IPS-20b (cell line): ENCODE data around the gene FBLN1.
"Not testable (repeated sequence)": the region's sequence is repeated elsewhere in the genome, so short reads cannot be mapped to it uniquely, and the experiment has no call there.

Experiments
- H3K27ac ChIP-seq: one replicate; pipeline ENCODE4 v1.5.1; 2013; ENCODE audit warnings: low read length
- H3K27me3 ChIP-seq: 2 replicates; pipeline ENCODE4 v1.6.1; 2013; ENCODE audit warnings: mild to moderate bottlenecking, low read length, inconsistent platforms; ENCODE audit not compliant: insufficient read depth
- H3K36me3 ChIP-seq: 2 replicates; pipeline ENCODE4 v1.6.1; 2013; ENCODE audit warnings: low read depth, mild to moderate bottlenecking, inconsistent platforms, low read length, moderate library complexity; ENCODE audit not compliant: insufficient read depth
- H3K4me1 ChIP-seq: 2 replicates; pipeline ENCODE4 v1.6.1; 2013; ENCODE audit warnings: mild to moderate bottlenecking, control low read depth, inconsistent platforms, low read length, moderate library complexity; ENCODE audit not compliant: insufficient read depth
- H3K4me3 ChIP-seq: 2 replicates; pipeline ENCODE4 v1.5.1; 2013; ENCODE audit warnings: mild to moderate bottlenecking, low read length, inconsistent platforms
- H3K9ac ChIP-seq: 2 replicates; pipeline ENCODE4 v1.6.1; 2013; ENCODE audit warnings: low read depth, mild to moderate bottlenecking, inconsistent platforms, low read length, moderate library complexity
- H3K9me3 ChIP-seq: 2 replicates; pipeline ENCODE4 v1.6.1; 2013; ENCODE audit warnings: mild to moderate bottlenecking, low read depth, low read length, inconsistent platforms; ENCODE audit not compliant: insufficient read depth

FBLN1 gene, protein sequence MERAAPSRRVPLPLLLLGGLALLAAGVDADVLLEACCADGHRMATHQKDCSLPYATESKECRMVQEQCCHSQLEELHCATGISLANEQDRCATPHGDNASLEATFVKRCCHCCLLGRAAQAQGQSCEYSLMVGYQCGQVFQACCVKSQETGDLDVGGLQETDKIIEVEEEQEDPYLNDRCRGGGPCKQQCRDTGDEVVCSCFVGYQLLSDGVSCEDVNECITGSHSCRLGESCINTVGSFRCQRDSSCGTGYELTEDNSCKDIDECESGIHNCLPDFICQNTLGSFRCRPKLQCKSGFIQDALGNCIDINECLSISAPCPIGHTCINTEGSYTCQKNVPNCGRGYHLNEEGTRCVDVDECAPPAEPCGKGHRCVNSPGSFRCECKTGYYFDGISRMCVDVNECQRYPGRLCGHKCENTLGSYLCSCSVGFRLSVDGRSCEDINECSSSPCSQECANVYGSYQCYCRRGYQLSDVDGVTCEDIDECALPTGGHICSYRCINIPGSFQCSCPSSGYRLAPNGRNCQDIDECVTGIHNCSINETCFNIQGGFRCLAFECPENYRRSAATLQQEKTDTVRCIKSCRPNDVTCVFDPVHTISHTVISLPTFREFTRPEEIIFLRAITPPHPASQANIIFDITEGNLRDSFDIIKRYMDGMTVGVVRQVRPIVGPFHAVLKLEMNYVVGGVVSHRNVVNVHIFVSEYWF

DNA sequence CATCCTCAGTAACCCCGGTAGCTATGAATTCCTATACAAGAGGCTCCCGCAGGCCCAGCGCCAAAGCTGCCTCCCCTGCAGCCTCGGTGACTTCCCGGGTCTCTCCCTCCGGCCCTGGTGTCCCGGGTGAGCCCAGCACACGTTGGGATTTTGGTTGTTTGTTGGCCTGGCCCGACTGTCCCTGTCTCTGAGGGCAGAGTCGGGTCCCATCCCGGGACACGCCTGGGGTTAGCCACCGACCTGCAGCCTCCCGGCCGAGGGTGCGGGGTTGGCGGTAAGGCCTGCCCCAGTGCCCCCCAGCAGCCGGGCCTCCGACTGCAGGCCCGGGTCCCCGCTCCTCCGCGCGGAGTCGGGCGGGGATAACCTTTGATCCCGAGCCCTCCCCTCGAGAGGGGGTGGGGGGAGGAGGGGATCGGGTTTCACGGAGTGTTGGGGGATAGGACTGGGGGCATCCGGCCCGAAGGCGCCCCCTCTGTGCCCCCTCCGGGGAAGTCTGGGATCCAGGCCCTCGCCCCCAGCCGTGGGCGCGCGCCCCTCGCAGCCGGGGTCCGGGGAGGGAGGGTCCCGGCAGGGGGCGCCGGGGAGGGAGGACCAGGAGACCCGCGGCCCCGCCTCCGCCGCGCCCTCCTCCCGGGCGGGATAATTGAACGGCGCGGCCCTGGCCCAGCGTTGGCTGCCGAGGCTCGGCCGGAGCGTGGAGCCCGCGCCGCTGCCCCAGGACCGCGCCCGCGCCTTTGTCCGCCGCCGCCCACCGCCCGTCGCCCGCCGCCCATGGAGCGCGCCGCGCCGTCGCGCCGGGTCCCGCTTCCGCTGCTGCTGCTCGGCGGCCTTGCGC is at the start of gene FBLN1:
Gene FBLN1, plus strand, starts transcription at position 669 of the 835 bp plus-strand sequence. Its CDS starts 103 bp downstream, at position 772.
- Histone ChIP-seq H3K4me1 (peaks cover 19% of the 10 kb centered on the region; the same call in 1 of the 2 replicates), H3K4me3 (peak within 1 kb of the TSS; percentile 90), H3K27me3 (no peaks in the 10 kb centered on the region; the same call in 1 of the 2 replicates), H3K27ac (peak within 1 kb of the TSS; percentile 39), H3K36me3 (no peaks in the 10 kb centered on the region), H3K9ac (peak within 1 kb of the TSS; percentile 93), H3K9me3 (no peaks in the 10 kb centered on the region)

DNA sequence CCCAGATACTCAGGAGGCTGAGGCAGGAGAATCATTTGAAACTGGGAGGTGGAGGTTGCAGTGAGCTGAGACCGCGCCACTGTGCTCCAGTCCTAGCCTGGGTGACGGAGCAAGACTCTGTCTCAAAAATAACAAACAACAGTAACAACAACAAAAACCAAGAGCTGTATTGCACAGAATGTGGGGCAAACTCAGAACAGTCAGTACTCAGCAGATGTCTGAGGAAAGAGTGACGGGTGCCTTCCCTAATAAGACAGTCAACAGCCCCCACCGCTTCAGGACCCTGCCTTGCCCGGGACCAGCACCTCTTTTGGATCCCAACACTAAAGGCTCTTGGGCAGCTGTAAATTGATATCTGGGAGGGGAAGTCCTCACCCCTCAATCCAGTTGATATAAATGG is 48.9 kb upstream of the FBLN1 start:
- Histone ChIP-seq H3K4me3 (no peak overlapping the region), H3K4me1 (no peaks in the 10 kb centered on the region), H3K27me3 (no peaks in the 10 kb centered on the region), H3K36me3 (no peaks in the 10 kb centered on the region), H3K9ac (no peak overlapping the region), H3K27ac (no peak overlapping the region), H3K9me3 (no peaks in the 10 kb centered on the region)

DNA sequence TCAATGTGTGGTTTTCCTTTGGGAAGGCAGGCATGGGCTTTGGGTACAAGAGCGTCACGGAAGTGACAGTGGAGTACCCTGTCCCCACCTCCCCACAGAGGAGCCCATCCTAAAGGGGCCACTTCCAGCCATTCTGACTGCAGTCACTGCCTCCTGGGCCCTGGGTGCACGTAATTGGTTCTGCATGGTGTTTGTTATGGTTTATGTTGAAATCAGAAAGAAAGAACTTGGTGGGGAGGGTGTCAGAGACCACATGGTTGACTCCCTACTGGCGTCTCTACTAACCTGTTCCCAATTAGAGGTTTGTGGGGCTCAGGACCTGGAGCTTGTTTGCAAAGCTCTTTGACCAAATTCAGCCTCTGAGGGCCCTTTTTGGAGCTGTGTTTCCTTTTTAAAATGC is 48.4 kb upstream of the FBLN1 start:
- H3K9me3 ChIP-seq: no peaks in the 10 kb centered on the region
- H3K36me3 ChIP-seq: no peaks in the 10 kb centered on the region
- no peaks in the 10 kb centered on the region for H3K27me3 ChIP-seq
- no peaks in the 10 kb centered on the region for H3K4me1 ChIP-seq
- H3K27ac ChIP-seq: no peak overlapping the region
- H3K4me3 ChIP-seq: no peak overlapping the region
- H3K9ac ChIP-seq: no peak overlapping the region

DNA sequence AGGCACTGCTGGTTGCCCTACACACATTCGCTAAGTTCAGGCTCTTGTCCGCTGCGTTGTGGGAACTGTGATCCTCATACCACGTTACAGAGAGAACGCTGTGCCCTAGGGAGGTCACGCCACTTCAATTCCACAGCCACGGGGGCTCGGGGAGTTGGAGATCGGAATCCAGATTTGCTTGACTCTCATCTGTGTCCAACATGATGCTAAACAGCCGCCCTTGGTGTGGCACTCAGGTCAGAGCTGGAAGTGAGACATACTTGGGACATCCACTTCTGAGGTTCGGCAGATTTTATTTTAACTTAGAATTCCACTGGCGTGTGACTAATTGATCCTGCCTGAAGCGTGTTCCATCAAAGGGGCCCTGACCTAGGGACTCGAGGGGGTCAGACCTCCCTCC is 47.5 kb upstream of the FBLN1 start:
- Histone ChIP-seq H3K4me1 (no peaks in the 10 kb centered on the region), H3K36me3 (no peaks in the 10 kb centered on the region), H3K9ac (no peak overlapping the region)

DNA sequence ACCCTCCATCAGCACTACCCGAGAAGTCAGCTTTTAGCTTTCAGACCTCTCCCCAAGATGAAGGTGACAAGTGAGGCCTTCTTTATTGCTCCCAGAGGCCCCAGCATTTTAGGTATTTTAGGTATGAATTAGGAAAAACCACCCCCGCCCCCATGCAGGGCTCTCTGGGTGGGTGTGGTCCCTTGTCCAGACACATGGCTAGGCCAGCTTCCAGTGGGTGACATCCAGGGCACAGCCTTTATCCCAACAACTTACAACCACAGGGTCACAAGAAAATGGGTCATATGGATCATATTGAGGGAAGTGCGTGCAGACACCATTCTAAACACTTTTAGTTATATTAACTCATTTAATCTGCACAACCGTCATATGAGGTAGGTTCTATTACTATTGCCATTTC is 47.1 kb upstream of the FBLN1 start:
- H3K27ac ChIP-seq: no peak overlapping the region
- H3K27me3 ChIP-seq: no peaks in the 10 kb centered on the region
- no peaks in the 10 kb centered on the region for H3K4me1 ChIP-seq

More for the DNA sequence above, 47.5 kb upstream of the FBLN1 start:
- H3K4me3 ChIP-seq: no peak overlapping the region
- no peak overlapping the region for H3K27ac ChIP-seq
- no peaks in the 10 kb centered on the region for H3K9me3 ChIP-seq
- no peaks in the 10 kb centered on the region for H3K27me3 ChIP-seq

DNA sequence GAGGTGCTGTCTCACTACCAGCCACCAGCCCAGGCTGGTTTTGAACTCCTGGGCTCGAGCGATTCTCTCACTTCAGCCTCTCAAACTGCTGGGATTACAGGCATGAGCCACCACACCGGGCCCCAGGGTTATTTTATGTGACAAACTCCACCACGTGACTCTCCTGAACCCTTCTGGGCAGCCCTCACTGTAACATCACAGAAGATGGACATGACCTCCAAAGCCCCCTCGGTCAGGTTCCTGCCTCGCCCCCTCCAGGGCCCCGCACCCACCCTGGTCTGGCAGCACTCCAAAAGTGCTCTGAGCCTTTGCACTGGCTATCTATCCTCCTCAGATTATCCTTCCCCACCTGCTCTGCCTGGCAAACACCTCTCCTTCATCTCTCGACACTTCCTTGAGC is 45.9 kb upstream of the FBLN1 start:
- no peak overlapping the region for H3K9ac ChIP-seq
- no peak overlapping the region for H3K27ac ChIP-seq
- H3K36me3 ChIP-seq: no peaks in the 10 kb centered on the region
- no peaks in the 10 kb centered on the region for H3K27me3 ChIP-seq
- no peaks in the 10 kb centered on the region for H3K4me1 ChIP-seq
- no peak overlapping the region for H3K4me3 ChIP-seq
- no peaks in the 10 kb centered on the region for H3K9me3 ChIP-seq

More for the DNA sequence above, 47.1 kb upstream of the FBLN1 start:
- no peak overlapping the region for H3K4me3 ChIP-seq
- no peak overlapping the region for H3K9ac ChIP-seq
- no peaks in the 10 kb centered on the region for H3K36me3 ChIP-seq
- no peaks in the 10 kb centered on the region for H3K9me3 ChIP-seq

DNA sequence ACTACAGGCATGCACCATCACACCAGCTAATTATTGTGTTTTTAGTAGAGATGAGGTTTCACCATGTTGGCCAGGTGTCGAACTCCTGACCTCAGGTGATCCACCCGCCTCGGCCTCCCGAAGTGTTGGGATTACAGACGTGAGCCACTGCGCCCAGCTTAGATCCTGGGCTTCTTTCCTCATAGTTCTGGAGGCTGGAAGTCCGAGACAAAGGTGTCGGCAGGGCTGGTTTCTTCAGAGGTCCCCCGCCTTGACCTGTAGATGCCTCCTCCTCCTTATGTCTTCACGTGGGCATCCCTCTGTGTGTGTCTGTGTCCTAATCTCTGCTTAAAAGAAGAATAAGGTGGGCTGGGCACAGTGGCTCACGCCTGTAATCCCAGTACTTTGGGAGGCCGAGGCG is 44.2 kb upstream of the FBLN1 start:
- Histone ChIP-seq H3K4me1 (no peaks in the 10 kb centered on the region), H3K36me3 (no peaks in the 10 kb centered on the region), H3K27me3 (no peaks in the 10 kb centered on the region), H3K9me3 (peaks cover 5% of the 10 kb centered on the region), H3K9ac (no peak overlapping the region), H3K27ac (no peak overlapping the region), H3K4me3 (no peak overlapping the region)

DNA sequence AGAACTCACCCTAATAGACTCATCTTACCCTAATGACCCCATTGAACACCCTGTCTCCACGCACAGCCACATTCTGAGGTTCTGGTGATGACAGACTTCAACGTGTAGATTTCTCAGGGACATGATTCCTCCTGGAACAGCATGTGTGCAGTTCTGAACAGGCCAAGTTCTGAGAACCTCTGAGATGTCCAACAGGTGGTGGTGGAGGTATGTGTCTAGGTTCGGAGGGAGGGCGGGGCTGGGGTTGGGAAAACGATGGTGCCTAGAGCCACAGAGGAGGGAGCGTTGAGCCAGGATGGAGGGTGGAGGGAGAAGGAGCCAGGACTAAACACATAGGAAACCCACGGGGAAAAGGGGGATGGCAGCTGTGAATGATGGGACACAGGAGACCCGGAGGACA is 43.4 kb upstream of the FBLN1 start:
- peaks cover 5% of the 10 kb centered on the region for H3K9me3 ChIP-seq
- no peaks in the 10 kb centered on the region for H3K4me1 ChIP-seq
- H3K4me3 ChIP-seq: no peak overlapping the region
- H3K27me3 ChIP-seq: no peaks in the 10 kb centered on the region
- H3K9ac ChIP-seq: no peak overlapping the region
- no peak overlapping the region for H3K27ac ChIP-seq
- H3K36me3 ChIP-seq: no peaks in the 10 kb centered on the region

DNA sequence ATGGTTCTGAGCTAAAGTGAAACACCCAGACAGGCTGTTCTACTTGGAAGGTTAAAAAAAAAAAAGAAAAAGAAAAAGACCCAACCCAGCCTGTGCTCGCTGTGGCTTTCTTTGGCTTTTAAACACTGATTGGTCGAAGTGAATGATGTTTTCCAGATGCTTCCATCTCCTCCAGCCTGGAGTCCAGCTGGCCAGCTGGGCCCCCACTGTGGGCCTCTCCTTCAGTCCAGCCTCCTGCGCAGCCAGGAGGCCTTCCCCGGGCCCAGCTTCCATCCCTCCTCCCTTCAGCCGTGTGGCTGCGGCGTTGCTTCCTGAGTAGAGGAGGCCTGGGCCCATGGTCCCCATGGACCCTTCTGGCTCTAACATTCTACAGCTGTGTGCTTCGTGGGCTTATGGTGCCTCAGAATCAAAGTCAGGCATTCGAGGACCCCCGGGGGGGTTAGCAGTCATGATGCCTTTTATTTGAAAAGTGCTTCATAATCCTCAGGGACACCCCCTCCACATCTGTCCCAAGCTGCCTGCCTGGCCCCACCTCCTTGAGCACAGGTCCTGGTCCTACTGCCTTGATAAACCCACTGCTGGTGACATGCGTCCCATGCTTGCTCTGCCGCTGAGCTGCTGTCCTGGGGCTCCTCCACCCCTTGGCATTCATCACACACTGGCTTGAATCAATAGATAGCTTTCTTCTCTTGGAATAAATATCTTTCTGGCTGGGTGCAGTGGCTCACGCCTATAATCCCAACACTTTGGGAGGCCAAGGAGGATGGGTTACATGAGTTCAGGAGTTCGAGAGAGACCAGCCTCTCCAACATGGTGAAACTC is 42.2 kb upstream of the FBLN1 start:
- H3K27ac ChIP-seq: no peak overlapping the region
- no peak overlapping the region for H3K4me3 ChIP-seq
- no peaks in the 10 kb centered on the region for H3K4me1 ChIP-seq
- H3K9me3 ChIP-seq: peaks cover 5% of the 10 kb centered on the region
- no peaks in the 10 kb centered on the region for H3K36me3 ChIP-seq
- H3K9ac ChIP-seq: no peak overlapping the region
- no peaks in the 10 kb centered on the region for H3K27me3 ChIP-seq

DNA sequence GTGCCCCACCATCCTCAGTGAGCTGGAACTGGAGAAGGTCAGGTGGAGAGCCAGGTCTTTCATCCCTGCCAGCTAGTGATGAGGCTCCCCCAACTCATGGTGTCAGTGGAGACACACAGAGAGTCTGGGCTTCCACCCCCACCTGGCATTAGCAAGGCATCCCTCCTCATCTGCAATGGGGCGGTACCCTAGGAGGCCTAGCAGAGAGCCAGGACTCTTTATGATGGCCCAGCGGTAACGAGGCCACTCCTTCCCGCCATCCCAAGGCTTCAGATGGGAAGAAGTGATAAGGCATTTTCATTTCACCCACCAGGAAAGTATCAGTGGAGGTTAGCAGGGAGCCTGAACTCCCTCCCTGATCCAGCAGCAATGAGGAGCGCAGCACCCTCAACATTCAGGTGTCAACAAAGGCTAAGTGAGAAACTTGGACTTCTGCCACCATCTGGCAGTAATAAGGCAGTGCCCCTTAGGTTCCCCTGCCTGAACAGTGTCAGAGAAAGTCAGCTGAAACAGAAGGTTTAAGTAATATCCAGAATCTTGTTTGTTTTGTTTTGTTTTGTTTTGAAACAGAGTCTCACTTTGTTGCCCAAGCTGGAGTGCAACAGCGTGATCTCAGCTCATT is 40.5 kb upstream of the FBLN1 start:
- no peak overlapping the region for H3K4me3 ChIP-seq
- H3K4me1 ChIP-seq: no peaks in the 10 kb centered on the region
- H3K36me3 ChIP-seq: no peaks in the 10 kb centered on the region
- H3K9me3 ChIP-seq: peaks cover 5% of the 10 kb centered on the region
- H3K9ac ChIP-seq: no peak overlapping the region
- H3K27me3 ChIP-seq: no peaks in the 10 kb centered on the region
- no peak overlapping the region for H3K27ac ChIP-seq

DNA sequence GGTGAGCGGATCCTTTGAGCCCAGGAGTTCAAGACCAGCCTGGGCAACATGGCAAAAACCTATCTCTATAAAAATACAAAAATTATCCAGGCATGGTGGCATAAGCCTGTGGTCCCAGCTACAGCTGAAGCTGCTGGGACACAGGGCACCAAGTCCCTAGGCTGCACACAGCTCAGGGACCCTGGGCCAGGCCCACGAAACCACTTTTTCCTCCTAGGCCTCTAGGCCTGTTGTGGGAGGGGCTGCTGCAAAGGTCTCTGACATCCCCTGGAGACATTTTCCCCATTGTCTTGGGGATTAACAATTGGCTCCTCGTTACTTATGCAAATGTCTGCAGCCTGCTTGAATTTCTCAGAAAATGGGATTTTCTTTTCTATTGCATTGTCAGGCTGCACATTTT is 39.0 kb upstream of the FBLN1 start:
- H3K4me3 ChIP-seq, H3K4me1 ChIP-seq, H3K27me3 ChIP-seq, H3K9me3 ChIP-seq, H3K9ac ChIP-seq, H3K36me3 ChIP-seq, H3K27ac ChIP-seq: not testable (repeated sequence)
